Measurements from ENCODE around the gene INHBE. TPM values are rescaled to one million over a fixed set of nuclear protein-coding genes. Genes with fewer than 3 reads are reported as not detected.

The INHBE gene
- total RNA-seq, 1 donor from 2014 or later, result 0.26 TPM

GRCh38 chr12:57446292-57446960, 8.7 kb upstream of the INHBE start:
- H3K27me3 ChIP-seq (ENCODE audit: control insufficient read depth, insufficient read depth, low read length), result no peaks in the 10 kb centered on the region
- no peak overlapping the region for H3K4me3 ChIP-seq (ENCODE audit: low read depth, low read length)
- DNase-seq (ENCODE audit: low read depth) (no peak), FAIRE-seq (no peak)
- H3K36me3 ChIP-seq (ENCODE audit: control insufficient read depth, insufficient read depth, low read length), result no peaks in the 10 kb centered on the region
- TF ChIP-seq CTCF (IDR thresholded peaks at IDR 0.05; ENCODE audit: insufficient read depth, low read length, severe bottlenecking), result no peak

- DNase-seq (ENCODE audit: low read depth), result no peak
- no peak for TF ChIP-seq CTCF (IDR thresholded peaks at IDR 0.05; ENCODE audit: insufficient read depth, low read length, severe bottlenecking)
- no peak overlapping the region for H3K4me3 ChIP-seq (ENCODE audit: low read depth, low read length)
- no peak for FAIRE-seq
- H3K36me3 ChIP-seq (ENCODE audit: control insufficient read depth, insufficient read depth, low read length), result no peaks in the 10 kb centered on the region
- H3K27me3 ChIP-seq (ENCODE audit: control insufficient read depth, insufficient read depth, low read length), result no peaks in the 10 kb centered on the region
These were observed 6.4 kb upstream of the INHBE start for GRCh38 chr12:57448669-57449068.

- DNase-seq (ENCODE audit: low read depth), result no peak
- Histone ChIP-seq H3K36me3 (ENCODE audit: control insufficient read depth, insufficient read depth, low read length) (no peaks in the 10 kb centered on the region), H3K4me3 (ENCODE audit: low read depth, low read length) (no peak overlapping the region), H3K27me3 (ENCODE audit: control insufficient read depth, insufficient read depth, low read length) (no peaks in the 10 kb centered on the region)
- no peak for FAIRE-seq
- no peak for TF ChIP-seq CTCF (IDR thresholded peaks at IDR 0.05; ENCODE audit: insufficient read depth, low read length, severe bottlenecking)
These were observed 5.7 kb upstream of the INHBE start for GRCh38 chr12:57449375-57449774.

- FAIRE-seq, result no peak
- Histone ChIP-seq H3K4me3 (ENCODE audit: low read depth, low read length) (no peak overlapping the region), H3K27me3 (ENCODE audit: control insufficient read depth, insufficient read depth, low read length) (no peaks in the 10 kb centered on the region), H3K36me3 (ENCODE audit: control insufficient read depth, insufficient read depth, low read length) (no peaks in the 10 kb centered on the region)
- no peak for DNase-seq (ENCODE audit: low read depth)
- no peak for TF ChIP-seq CTCF (IDR thresholded peaks at IDR 0.05; ENCODE audit: insufficient read depth, low read length, severe bottlenecking)
These were observed 5.0 kb upstream of the INHBE start for GRCh38 chr12:57450057-57450456.

GRCh38 chr12:57451233-57451778, 3.8 kb upstream of the INHBE start:
- Histone ChIP-seq H3K27me3 (ENCODE audit: control insufficient read depth, insufficient read depth, low read length) (no peaks in the 10 kb centered on the region), H3K36me3 (ENCODE audit: control insufficient read depth, insufficient read depth, low read length) (no peaks in the 10 kb centered on the region), H3K4me3 (ENCODE audit: low read depth, low read length) (no peak overlapping the region)
- DNase-seq (ENCODE audit: low read depth) (no peak), FAIRE-seq (no peak)
- no peak for TF ChIP-seq CTCF (IDR thresholded peaks at IDR 0.05; ENCODE audit: insufficient read depth, low read length, severe bottlenecking)

All from bronchial epithelial cell (primary cell).